GM13976 (cell line): ENCODE data around the gene BTNL2.

Experiments
- DNase-seq: peaks from one replicate; pipeline ENCODE4 v3.0.0; 2012; ENCODE audit warnings: low spot score
- in situ Hi-C: fragments of 300-500 bp; cut with MboI; formaldehyde crosslinking; loops from one replicate; pipeline ENCODE4 v1.12.0; 2022; ENCODE audit warnings: low sequenced_read_pairs, mixed read lengths, inconsistent platforms; ENCODE audit not compliant: unreplicated experiment
- TF ChIP-seq, protein P1 (sequence below): IDR thresholded peaks from 2 replicates; pipeline ENCODE4 v1.5.1; 2012; ENCODE audit warnings: borderline replicate concordance, mild to moderate bottlenecking; ENCODE audit not compliant: insufficient read depth; ENCODE audit errors: extremely low read depth, missing control alignments, control extremely low read depth

Gene BTNL2, protein sequence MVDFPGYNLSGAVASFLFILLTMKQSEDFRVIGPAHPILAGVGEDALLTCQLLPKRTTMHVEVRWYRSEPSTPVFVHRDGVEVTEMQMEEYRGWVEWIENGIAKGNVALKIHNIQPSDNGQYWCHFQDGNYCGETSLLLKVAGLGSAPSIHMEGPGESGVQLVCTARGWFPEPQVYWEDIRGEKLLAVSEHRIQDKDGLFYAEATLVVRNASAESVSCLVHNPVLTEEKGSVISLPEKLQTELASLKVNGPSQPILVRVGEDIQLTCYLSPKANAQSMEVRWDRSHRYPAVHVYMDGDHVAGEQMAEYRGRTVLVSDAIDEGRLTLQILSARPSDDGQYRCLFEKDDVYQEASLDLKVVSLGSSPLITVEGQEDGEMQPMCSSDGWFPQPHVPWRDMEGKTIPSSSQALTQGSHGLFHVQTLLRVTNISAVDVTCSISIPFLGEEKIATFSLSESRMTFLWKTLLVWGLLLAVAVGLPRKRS

GRCh38 chr6:32406857-32407256 is at the start of gene BTNL2:
Gene BTNL2 (minus strand): TSS chr6:32407181. CDS start chr6:32407123, 58 bp downstream.
- in situ Hi-C loops, result no loop called here
- no peak for DNase-seq
- TF ChIP-seq, protein P1, sequence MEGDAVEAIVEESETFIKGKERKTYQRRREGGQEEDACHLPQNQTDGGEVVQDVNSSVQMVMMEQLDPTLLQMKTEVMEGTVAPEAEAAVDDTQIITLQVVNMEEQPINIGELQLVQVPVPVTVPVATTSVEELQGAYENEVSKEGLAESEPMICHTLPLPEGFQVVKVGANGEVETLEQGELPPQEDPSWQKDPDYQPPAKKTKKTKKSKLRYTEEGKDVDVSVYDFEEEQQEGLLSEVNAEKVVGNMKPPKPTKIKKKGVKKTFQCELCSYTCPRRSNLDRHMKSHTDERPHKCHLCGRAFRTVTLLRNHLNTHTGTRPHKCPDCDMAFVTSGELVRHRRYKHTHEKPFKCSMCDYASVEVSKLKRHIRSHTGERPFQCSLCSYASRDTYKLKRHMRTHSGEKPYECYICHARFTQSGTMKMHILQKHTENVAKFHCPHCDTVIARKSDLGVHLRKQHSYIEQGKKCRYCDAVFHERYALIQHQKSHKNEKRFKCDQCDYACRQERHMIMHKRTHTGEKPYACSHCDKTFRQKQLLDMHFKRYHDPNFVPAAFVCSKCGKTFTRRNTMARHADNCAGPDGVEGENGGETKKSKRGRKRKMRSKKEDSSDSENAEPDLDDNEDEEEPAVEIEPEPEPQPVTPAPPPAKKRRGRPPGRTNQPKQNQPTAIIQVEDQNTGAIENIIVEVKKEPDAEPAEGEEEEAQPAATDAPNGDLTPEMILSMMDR, result no peak

GRCh38 chr6:32449088-32449736 is 42.2 kb upstream of the BTNL2 start:
- in situ Hi-C loops, result no loop called here
- DNase-seq, result no peak
- TF ChIP-seq, protein P1, result no peak

- no peak for DNase-seq
- TF ChIP-seq, protein P1, result no peak
- in situ Hi-C loops, result no loop called here
These were observed 41.0 kb upstream of the BTNL2 start for GRCh38 chr6:32447932-32448331.

GRCh38 chr6:32445321-32445854 is 38.4 kb upstream of the BTNL2 start:
- DNase-seq, result no peak
- in situ Hi-C loops, result no loop called here
- TF ChIP-seq, protein P1, result no peak

- TF ChIP-seq, protein P1, result no peak
- in situ Hi-C loops, result loop anchor here (5.0 kb wide), 1 partner anchor 253 kb away; no protein-coding TSS in a partner anchor
- no peak for DNase-seq
These were observed 37.5 kb upstream of the BTNL2 start for GRCh38 chr6:32444433-32444832.

- TF ChIP-seq, protein P1, result no peak
- DNase-seq, result no peak
- in situ Hi-C loops, result loop anchor here (5.0 kb wide), 1 partner anchor 254 kb away; no protein-coding TSS in a partner anchor
These were observed 36.1 kb upstream of the BTNL2 start for GRCh38 chr6:32442977-32443552.
